COR-L47 (cell line): ENCODE measurements around the gene ZFAND3.
"Not testable (repeated sequence)": the region's sequence is repeated elsewhere in the genome, so short reads cannot be mapped to it uniquely, and the experiment has no call there.

Source experiments
- DNase-seq: peaks from one replicate; lab custom pipeline; 2025; lab: John Stamatoyannopoulos, UW

The ZFAND3 gene

GRCh38 chr6:37936906-37937305, 117.4 kb downstream of the ZFAND3 start:
- DNase-seq = no peak

- DNase-seq = no peak
These were observed 119.4 kb downstream of the ZFAND3 start for GRCh38 chr6:37938909-37939308.

- DNase-seq = no peak
These were observed 120.7 kb downstream of the ZFAND3 start for GRCh38 chr6:37940074-37940847.

- DNase-seq = no peak
These were observed 122.3 kb downstream of the ZFAND3 start for GRCh38 chr6:37941871-37942270.

GRCh38 chr6:37942606-37943376, 123.3 kb downstream of the ZFAND3 start:
- DNase-seq = no peak

- no peak for DNase-seq
These were observed 124.0 kb downstream of the ZFAND3 start for GRCh38 chr6:37943436-37944058.

- no peak for DNase-seq
These were observed 126.5 kb downstream of the ZFAND3 start for GRCh38 chr6:37946057-37946456.

GRCh38 chr6:37947468-37947867, 127.9 kb downstream of the ZFAND3 start:
- DNase-seq = no peak

GRCh38 chr6:37948584-37948983, 129.1 kb downstream of the ZFAND3 start:
- DNase-seq = not testable (repeated sequence)

GRCh38 chr6:37952027-37952426, 132.5 kb downstream of the ZFAND3 start:
- DNase-seq = no peak

GRCh38 chr6:37954791-37955190, 135.3 kb downstream of the ZFAND3 start:
- DNase-seq = no peak

- DNase-seq = no peak
These were observed 137.3 kb downstream of the ZFAND3 start for GRCh38 chr6:37956711-37957275.

- DNase-seq = no peak
These were observed 139.5 kb downstream of the ZFAND3 start for GRCh38 chr6:37959061-37959460.

GRCh38 chr6:37960139-37960935, 140.8 kb downstream of the ZFAND3 start:
- DNase-seq = no peak

- not testable (repeated sequence) for DNase-seq
These were observed 143.1 kb downstream of the ZFAND3 start for GRCh38 chr6:37962481-37963080.

GRCh38 chr6:37965964-37966676, 146.6 kb downstream of the ZFAND3 start:
- DNase-seq = no peak

GRCh38 chr6:37966801-37967200, 147.3 kb downstream of the ZFAND3 start:
- no peak for DNase-seq

GRCh38 chr6:37967651-37968050, 148.1 kb downstream of the ZFAND3 start:
- no peak for DNase-seq

- no peak for DNase-seq
These were observed 151.7 kb downstream of the ZFAND3 start for GRCh38 chr6:37971266-37971665.

- DNase-seq = no peak
These were observed 152.3 kb downstream of the ZFAND3 start for GRCh38 chr6:37971711-37972390.
